ENCODE data around the gene HSPB6. TPM values are rescaled to one million over a fixed set of nuclear protein-coding genes. Genes with fewer than 3 reads are reported as not detected.

Gene HSPB6
- total and polyA plus RNA-seq, 2 of the 8 experiments (the other 6 are each of a cell fraction or from before 2014, with no cell fraction given): 0.91 TPM; not detected in 1

GRCh38 chr19:35734273-35734672 lies 22.6 kb downstream of the HSPB6 start:
- Histone ChIP-seq H2BK12ac (ENCODE audit: low read depth, low read length) (no peak overlapping the region), H3K9ac (replicated peaks in 1 of 4; ENCODE audit: extremely low read depth in 1 of 4, low read depth in 3 of 4, low read length in 3 of 4) (no peak overlapping the region), H3K4ac (replicated peaks; ENCODE audit: insufficient read length, low read depth, low read length) (no peak overlapping the region), H2BK120ac (replicated peaks; ENCODE audit: low read depth, low read length) (no peak overlapping the region), H4K8ac (ENCODE audit: extremely low read depth, insufficient read depth, low read length) (no peak overlapping the region), H3K9me3 (ENCODE audit: insufficient read depth in 2 of 2, low read depth in 1 of 2, low read length in 1 of 2) (no peaks in the 10 kb centered on the region), H3K4me2 (ENCODE audit: insufficient read depth in 1 of 2, low read depth in 2 of 2, low read length in 2 of 2) (no peak overlapping the region), H4K91ac (replicated peaks; ENCODE audit: insufficient read length, low read length) (no peak overlapping the region), H3K23me2 (ENCODE audit: low read depth, low read length) (no peaks in the 10 kb centered on the region), H2BK5ac (ENCODE audit: low read depth, low read length) (no peak overlapping the region), H3K27ac (ENCODE audit: low read depth, low read length) (no peak overlapping the region), H3K56ac (replicated peaks; ENCODE audit: insufficient read length, low read depth, low read length) (no peak overlapping the region), H2BK15ac (ENCODE audit: low read length) (no peak overlapping the region), H3K27me3 (replicated peaks in 1 of 4; ENCODE audit: control insufficient read depth in 3 of 4, extremely low read depth in 1 of 4, insufficient read depth in 3 of 4, low read length in 3 of 4) (no peaks in the 10 kb centered on the region), H4K5ac (ENCODE audit: insufficient read length, low read depth, low read length) (no peak overlapping the region), H3K79me2 (ENCODE audit: control insufficient read depth in 1 of 2, insufficient read depth in 2 of 2, low read length in 2 of 2) (no peaks in the 10 kb centered on the region), H3K4me1 (replicated peaks in 1 of 4; ENCODE audit: control insufficient read depth in 3 of 4, insufficient read depth in 4 of 4, low read length in 3 of 4) (0 out of 7 replicates have a peak, but pooled peaks cover 0 to 1% (median 0%) of the 10 kb centered on the region in 4 experiments), H3K36me3 (ENCODE audit: control insufficient read depth in 2 of 4, insufficient read depth in 4 of 4, low read length in 3 of 4) (peaks cover 16 to 63% (median 50%) of the 10 kb centered on the region in 4 experiments; a peak in 7 of 8 replicates), H3K18ac (ENCODE audit: extremely low read depth, low read length) (no peak overlapping the region), H4K20me1 (replicated peaks in 1 of 2; ENCODE audit: control insufficient read depth in 1 of 2, insufficient read depth in 2 of 2, low read length in 2 of 2) (peaks cover 10 to 19% of the 10 kb centered on the region in 2 experiments), H3K14ac (ENCODE audit: insufficient read length) (no peak overlapping the region), H2BK20ac (ENCODE audit: low read length) (no peak overlapping the region), H3K79me1 (ENCODE audit: low read depth, low read length) (no peaks in the 10 kb centered on the region), H3K4me3 (ENCODE audit: extremely low read depth in 1 of 4, insufficient read depth in 2 of 4, low read depth in 3 of 4, low read length in 4 of 4) (no peak overlapping the region), H2AFZ (ENCODE audit: low read length) (no peak overlapping the region), H2AK5ac (ENCODE audit: low read depth, low read length) (no peak overlapping the region), H3K23ac (ENCODE audit: insufficient read length) (no peak overlapping the region)
- 94% methylated on average over 8 of the region's 8 CpGs; no CpG with 5 or more reads in 1 of the 2 experiments for WGBS, 2 experiments (ENCODE audit: extremely low coverage in 1 of 2, insufficient coverage in 1 of 2, insufficient read length in 1 of 2, insufficient replicate concordance in 2 of 2, low coverage in 1 of 2, low lambda C conversion rate in 2 of 2, missing lambda C conversion rate in 1 of 2)
- no peak for DNase-seq (ENCODE audit: low read depth in 1 of 2, low spot score in 2 of 2)
- FAIRE-seq: no peak
- CTCF ChIA-PET (ENCODE audit: partially characterized antibody): interaction anchor here (0.8 to 8.9 kb wide), 4 partner anchors 10 to 84 kb away, joined by 3 to 80 read pairs (median 6); no protein-coding TSS in a partner anchor
- POLR2A ChIA-PET (ENCODE audit: partially characterized antibody): interaction anchor here (1.2 to 7.6 kb wide), 4 partner anchors 8 to 14 kb away, joined by 4 to 54 read pairs (median 22); partner anchors contain the start of genes LIN37, PSENEN and U2AF1L4
- TF ChIP-seq CTBP2 (IDR thresholded peaks at IDR 0.05; ENCODE audit: borderline replicate concordance, insufficient read depth, insufficient read length, low read length) (no peak), PHF8 (conservative IDR thresholded peaks at IDR 0.05; ENCODE audit: low read depth, low read length) (no peak), TAF7 (optimal IDR thresholded peaks at IDR 0.05; ENCODE audit: borderline replicate concordance, low read depth, low read length) (no peak), NANOG (IDR thresholded peaks at IDR 0.05; ENCODE audit: insufficient read depth, low read depth, low read length, poor library complexity, severe bottlenecking) (no peak), BCL11A (IDR thresholded peaks at IDR 0.05; ENCODE audit: low read depth in 2 of 2, low read length in 2 of 2) (no peak), SP1 (IDR thresholded peaks at IDR 0.05; ENCODE audit: low read depth, low read length) (no peak), POU5F1 (IDR thresholded peaks at IDR 0.05; ENCODE audit: low read depth, low read length) (no peak)
- TF ChIP-seq, protein P1, sequence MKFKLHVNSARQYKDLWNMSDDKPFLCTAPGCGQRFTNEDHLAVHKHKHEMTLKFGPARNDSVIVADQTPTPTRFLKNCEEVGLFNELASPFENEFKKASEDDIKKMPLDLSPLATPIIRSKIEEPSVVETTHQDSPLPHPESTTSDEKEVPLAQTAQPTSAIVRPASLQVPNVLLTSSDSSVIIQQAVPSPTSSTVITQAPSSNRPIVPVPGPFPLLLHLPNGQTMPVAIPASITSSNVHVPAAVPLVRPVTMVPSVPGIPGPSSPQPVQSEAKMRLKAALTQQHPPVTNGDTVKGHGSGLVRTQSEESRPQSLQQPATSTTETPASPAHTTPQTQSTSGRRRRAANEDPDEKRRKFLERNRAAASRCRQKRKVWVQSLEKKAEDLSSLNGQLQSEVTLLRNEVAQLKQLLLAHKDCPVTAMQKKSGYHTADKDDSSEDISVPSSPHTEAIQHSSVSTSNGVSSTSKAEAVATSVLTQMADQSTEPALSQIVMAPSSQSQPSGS (IDR thresholded peaks at IDR 0.05; ENCODE audit: low read length): no peak
- TF ChIP-seq, protein P2, sequence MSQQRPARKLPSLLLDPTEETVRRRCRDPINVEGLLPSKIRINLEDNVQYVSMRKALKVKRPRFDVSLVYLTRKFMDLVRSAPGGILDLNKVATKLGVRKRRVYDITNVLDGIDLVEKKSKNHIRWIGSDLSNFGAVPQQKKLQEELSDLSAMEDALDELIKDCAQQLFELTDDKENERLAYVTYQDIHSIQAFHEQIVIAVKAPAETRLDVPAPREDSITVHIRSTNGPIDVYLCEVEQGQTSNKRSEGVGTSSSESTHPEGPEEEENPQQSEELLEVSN (IDR thresholded peaks at IDR 0.05): no peak
- TF ChIP-seq, protein P3, sequence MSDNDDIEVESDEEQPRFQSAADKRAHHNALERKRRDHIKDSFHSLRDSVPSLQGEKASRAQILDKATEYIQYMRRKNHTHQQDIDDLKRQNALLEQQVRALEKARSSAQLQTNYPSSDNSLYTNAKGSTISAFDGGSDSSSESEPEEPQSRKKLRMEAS (IDR thresholded peaks at IDR 0.05): no peak

All from H1 (cell line).